ENCODE results near the gene CNOT4. TPM values are rescaled to one million over a fixed set of nuclear protein-coding genes. Genes with fewer than 3 reads are reported as not detected.

Gene CNOT4
- total and polyA plus RNA-seq, 10 of the 15 experiments (the other 5 are each of a cell fraction or from before 2014, with no cell fraction given), result 9.4 to 29.6 (median 16.6) TPM

DNA sequence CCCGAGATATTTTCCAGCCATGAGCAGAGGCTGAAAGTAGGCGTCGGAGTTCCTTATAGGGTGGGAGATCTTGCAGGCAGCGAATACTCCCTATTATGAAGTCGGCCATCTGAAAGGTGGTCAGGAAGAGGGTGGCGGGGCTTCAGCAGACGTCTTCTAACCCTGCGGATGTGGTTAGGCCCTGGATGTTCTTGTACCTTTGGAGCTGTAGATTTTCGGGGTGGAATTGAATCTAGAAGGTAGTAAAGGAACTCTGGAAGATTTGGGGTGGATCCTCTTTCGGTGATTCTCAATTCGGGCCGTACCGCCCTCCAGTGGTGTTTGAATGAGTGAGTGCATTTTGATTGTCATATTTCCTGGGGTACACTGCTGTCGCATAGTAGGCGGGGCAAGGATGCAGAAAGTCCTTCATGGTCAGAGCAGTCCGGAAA lies 48.5 kb upstream of the CNOT4 start (continued):
- TF ChIP-seq SKIL (IDR thresholded peaks at IDR 0.05; ENCODE audit: low read depth, poor library complexity, severe bottlenecking), result peak; percentile 14
- TF ChIP-seq BCL11A (IDR thresholded peaks at IDR 0.05; ENCODE audit: low read depth, low read length), result no peak
- TF ChIP-seq RB1 (IDR thresholded peaks at IDR 0.05; ENCODE audit: borderline replicate concordance), result 0 out of 2 replicates have a peak, but pooled peaks have one; percentile 20
- TF ChIP-seq DPF2 (IDR thresholded peaks at IDR 0.05), result 0 out of 2 replicates have a peak, but pooled peaks have one; percentile 3
- TF ChIP-seq MYB (IDR thresholded peaks at IDR 0.05; ENCODE audit: borderline replicate concordance, low read depth, low read length), result no peak
- TF ChIP-seq SMC3 (IDR thresholded peaks at IDR 0.05; ENCODE audit: borderline replicate concordance, low read length), result peak; percentile 41; the same call in 1 of the 2 replicates
- peak in 1 of 2 experiments; percentile 22; a peak in 1 of 4 replicates for TF ChIP-seq IKZF2 (IDR thresholded peaks at IDR 0.05)
- TF ChIP-seq MYC (IDR thresholded peaks at IDR 0.05; ENCODE audit: insufficient read depth, insufficient read length, insufficient replicate concordance, low read length, severe bottlenecking), result no peak
- TF ChIP-seq E4F1 (IDR thresholded peaks at IDR 0.05; ENCODE audit: borderline replicate concordance, partially characterized antibody), result no peak
- peak; percentile 64 for TF ChIP-seq RAD21 (IDR thresholded peaks at IDR 0.05; ENCODE audit: insufficient read depth, low read depth, low read length)
- no peak for TF ChIP-seq HCFC1 (IDR thresholded peaks at IDR 0.05; ENCODE audit: low read length)
- TF ChIP-seq ATF7 (IDR thresholded peaks at IDR 0.05; ENCODE audit: low read depth), result peak; percentile 37; the same call in 1 of the 2 replicates

Measured in GM12878 (cell line).